Measurements from ENCODE around the gene MAN1B1.

Gene MAN1B1

GRCh38 chr9:137084526-137084925 lies 2.3 kb upstream of the MAN1B1 start:
- Histone ChIP-seq H3K9me3 (replicated peaks; ENCODE audit: low read length) (no peaks in the 10 kb centered on the region), H3K27me3 (ENCODE audit: control insufficient read depth, insufficient read depth, low read length) (no peaks in the 10 kb centered on the region), H3K9ac (ENCODE audit: low read depth, low read length) (no peak overlapping the region), H3K4me1 (ENCODE audit: control insufficient read depth, insufficient read depth, low read length) (peaks cover 51% of the 10 kb centered on the region), H3K4me3 (ENCODE audit: low read length) (no peak overlapping the region), H3K36me3 (ENCODE audit: insufficient read depth, low read length) (peaks cover 34% of the 10 kb centered on the region), H3K4me2 (ENCODE audit: low read length) (no peak overlapping the region)

- Histone ChIP-seq H3K4me1 (ENCODE audit: control insufficient read depth, insufficient read depth, low read length) (peaks cover 51% of the 10 kb centered on the region), H3K4me2 (ENCODE audit: low read length) (peak overlapping the region; percentile 92), H3K9me3 (replicated peaks; ENCODE audit: low read length) (no peaks in the 10 kb centered on the region), H3K36me3 (ENCODE audit: insufficient read depth, low read length) (peaks cover 20% of the 10 kb centered on the region), H3K27me3 (ENCODE audit: control insufficient read depth, insufficient read depth, low read length) (no peaks in the 10 kb centered on the region), H3K9ac (ENCODE audit: low read depth, low read length) (peak overlapping the region; percentile 92), H3K4me3 (ENCODE audit: low read length) (peak overlapping the region; percentile 92)
These were observed 760 bp upstream of the MAN1B1 start for GRCh38 chr9:137085920-137086530.

- Histone ChIP-seq H3K27me3 (ENCODE audit: control insufficient read depth, insufficient read depth, low read length) (no peaks in the 10 kb centered on the region), H3K9me3 (replicated peaks; ENCODE audit: low read length) (no peaks in the 10 kb centered on the region), H3K9ac (ENCODE audit: low read depth, low read length) (peak overlapping the region; percentile 92), H3K4me3 (ENCODE audit: low read length) (peak overlapping the region; percentile 92), H3K4me2 (ENCODE audit: low read length) (peak overlapping the region; percentile 92), H3K36me3 (ENCODE audit: insufficient read depth, low read length) (peaks cover 14% of the 10 kb centered on the region), H3K4me1 (ENCODE audit: control insufficient read depth, insufficient read depth, low read length) (peaks cover 48% of the 10 kb centered on the region)
These were observed 682 bp downstream of the MAN1B1 start for GRCh38 chr9:137087409-137087925.

GRCh38 chr9:137088121-137088520 lies 1.3 kb downstream of the MAN1B1 start:
- no peaks in the 10 kb centered on the region for H3K27me3 ChIP-seq (ENCODE audit: control insufficient read depth, insufficient read depth, low read length)
- no peaks in the 10 kb centered on the region for H3K9me3 ChIP-seq (replicated peaks; ENCODE audit: low read length)
- peak overlapping the region; percentile 92 for H3K4me2 ChIP-seq (ENCODE audit: low read length)
- peaks cover 41% of the 10 kb centered on the region for H3K4me1 ChIP-seq (ENCODE audit: control insufficient read depth, insufficient read depth, low read length)
- H3K9ac ChIP-seq (ENCODE audit: low read depth, low read length), result no peak overlapping the region
- no peak overlapping the region for H3K4me3 ChIP-seq (ENCODE audit: low read length)
- peaks cover 12% of the 10 kb centered on the region for H3K36me3 ChIP-seq (ENCODE audit: insufficient read depth, low read length)

- Histone ChIP-seq H3K27me3 (ENCODE audit: control insufficient read depth, insufficient read depth, low read length) (no peaks in the 10 kb centered on the region), H3K9ac (ENCODE audit: low read depth, low read length) (no peak overlapping the region), H3K4me1 (ENCODE audit: control insufficient read depth, insufficient read depth, low read length) (peaks cover 29% of the 10 kb centered on the region), H3K4me2 (ENCODE audit: low read length) (peak overlapping the region; percentile 13), H3K9me3 (replicated peaks; ENCODE audit: low read length) (no peaks in the 10 kb centered on the region), H3K4me3 (ENCODE audit: low read length) (no peak overlapping the region), H3K36me3 (ENCODE audit: insufficient read depth, low read length) (peaks cover 12% of the 10 kb centered on the region)
These were observed 2.6 kb downstream of the MAN1B1 start for GRCh38 chr9:137089232-137089947.

- Histone ChIP-seq H3K27me3 (ENCODE audit: control insufficient read depth, insufficient read depth, low read length) (no peaks in the 10 kb centered on the region), H3K9ac (ENCODE audit: low read depth, low read length) (no peak overlapping the region), H3K36me3 (ENCODE audit: insufficient read depth, low read length) (peaks cover 49% of the 10 kb centered on the region), H3K4me2 (ENCODE audit: low read length) (no peak overlapping the region), H3K4me3 (ENCODE audit: low read length) (no peak overlapping the region), H3K4me1 (ENCODE audit: control insufficient read depth, insufficient read depth, low read length) (no peaks in the 10 kb centered on the region), H3K9me3 (replicated peaks; ENCODE audit: low read length) (no peaks in the 10 kb centered on the region)
These were observed 9.1 kb downstream of the MAN1B1 start for GRCh38 chr9:137095664-137096517.

GRCh38 chr9:137096785-137097546 lies 10.2 kb downstream of the MAN1B1 start:
- no peak overlapping the region for H3K4me2 ChIP-seq (ENCODE audit: low read length)
- no peaks in the 10 kb centered on the region for H3K4me1 ChIP-seq (ENCODE audit: control insufficient read depth, insufficient read depth, low read length)
- no peak overlapping the region for H3K9ac ChIP-seq (ENCODE audit: low read depth, low read length)
- H3K4me3 ChIP-seq (ENCODE audit: low read length), result no peak overlapping the region
- H3K27me3 ChIP-seq (ENCODE audit: control insufficient read depth, insufficient read depth, low read length), result no peaks in the 10 kb centered on the region
- peaks cover under 1% of the 10 kb centered on the region for H3K9me3 ChIP-seq (replicated peaks; ENCODE audit: low read length)
- H3K36me3 ChIP-seq (ENCODE audit: insufficient read depth, low read length), result peaks cover 60% of the 10 kb centered on the region

- Histone ChIP-seq H3K27me3 (ENCODE audit: control insufficient read depth, insufficient read depth, low read length) (no peaks in the 10 kb centered on the region), H3K4me3 (ENCODE audit: low read length) (no peak overlapping the region), H3K9me3 (replicated peaks; ENCODE audit: low read length) (peaks cover 3% of the 10 kb centered on the region), H3K4me2 (ENCODE audit: low read length) (no peak overlapping the region), H3K36me3 (ENCODE audit: insufficient read depth, low read length) (peaks cover 64% of the 10 kb centered on the region), H3K4me1 (ENCODE audit: control insufficient read depth, insufficient read depth, low read length) (no peaks in the 10 kb centered on the region), H3K9ac (ENCODE audit: low read depth, low read length) (no peak overlapping the region)
These were observed 11.1 kb downstream of the MAN1B1 start for GRCh38 chr9:137097761-137098462.

GRCh38 chr9:137099231-137099630 lies 12.4 kb downstream of the MAN1B1 start:
- no peaks in the 10 kb centered on the region for H3K27me3 ChIP-seq (ENCODE audit: control insufficient read depth, insufficient read depth, low read length)
- H3K9me3 ChIP-seq (replicated peaks; ENCODE audit: low read length), result peaks cover 3% of the 10 kb centered on the region
- peaks cover 76% of the 10 kb centered on the region for H3K36me3 ChIP-seq (ENCODE audit: insufficient read depth, low read length)
- H3K9ac ChIP-seq (ENCODE audit: low read depth, low read length), result no peak overlapping the region
- H3K4me1 ChIP-seq (ENCODE audit: control insufficient read depth, insufficient read depth, low read length), result no peaks in the 10 kb centered on the region
- H3K4me3 ChIP-seq (ENCODE audit: low read length), result no peak overlapping the region
- no peak overlapping the region for H3K4me2 ChIP-seq (ENCODE audit: low read length)

- H3K9me3 ChIP-seq (replicated peaks; ENCODE audit: low read length), result peaks cover 3% of the 10 kb centered on the region
- H3K4me2 ChIP-seq (ENCODE audit: low read length), result no peak overlapping the region
- no peaks in the 10 kb centered on the region for H3K27me3 ChIP-seq (ENCODE audit: control insufficient read depth, insufficient read depth, low read length)
- peaks cover 81% of the 10 kb centered on the region for H3K36me3 ChIP-seq (ENCODE audit: insufficient read depth, low read length)
- H3K4me3 ChIP-seq (ENCODE audit: low read length), result no peak overlapping the region
- H3K9ac ChIP-seq (ENCODE audit: low read depth, low read length), result no peak overlapping the region
- H3K4me1 ChIP-seq (ENCODE audit: control insufficient read depth, insufficient read depth, low read length), result no peaks in the 10 kb centered on the region
These were observed 16.6 kb downstream of the MAN1B1 start for GRCh38 chr9:137103206-137103999.
